Activated T-helper 9 cell treated with anti-CD3 and anti-CD28 coated beads, Interleukin-2, amount 50 U/mL, for 16 hours (primary cell): ENCODE results near the gene PSAP.

Experiments used
- DNase-seq: peaks from one replicate; pipeline ENCODE4 v3.0.0-alpha.2; 2020; ENCODE audit warnings: low read depth

PSAP gene

GRCh38 chr10:71807557-71808510 is 43.2 kb downstream of the PSAP start:
- no peak for DNase-seq

GRCh38 chr10:71806704-71807556 is 44.1 kb downstream of the PSAP start:
- no peak for DNase-seq

- no peak for DNase-seq
These were observed 45.0 kb downstream of the PSAP start for GRCh38 chr10:71805776-71806703.

GRCh38 chr10:71804077-71804476 is 47.0 kb downstream of the PSAP start:
- no peak for DNase-seq

- DNase-seq = no peak
These were observed 48.1 kb downstream of the PSAP start for GRCh38 chr10:71802715-71803488.

GRCh38 chr10:71802235-71802634 is 48.8 kb downstream of the PSAP start:
- no peak for DNase-seq

- DNase-seq = no peak
These were observed 49.7 kb downstream of the PSAP start for GRCh38 chr10:71801361-71801760.

- no peak for DNase-seq
These were observed 51.2 kb downstream of the PSAP start for GRCh38 chr10:71799608-71800453.

- no peak for DNase-seq
These were observed 51.9 kb downstream of the PSAP start for GRCh38 chr10:71799112-71799511.

GRCh38 chr10:71798308-71798624 is 52.8 kb downstream of the PSAP start:
- no peak for DNase-seq

- DNase-seq = no peak
These were observed 53.3 kb downstream of the PSAP start for GRCh38 chr10:71797533-71798307.

GRCh38 chr10:71796749-71797405 is 54.2 kb downstream of the PSAP start:
- DNase-seq = no peak

GRCh38 chr10:71795248-71795647 is 55.8 kb downstream of the PSAP start:
- no peak for DNase-seq

- no peak for DNase-seq
These were observed 60.2 kb downstream of the PSAP start for GRCh38 chr10:71790749-71791440.

GRCh38 chr10:71789871-71790270 is 61.2 kb downstream of the PSAP start:
- no peak for DNase-seq

GRCh38 chr10:71788954-71789353 is 62.1 kb downstream of the PSAP start:
- DNase-seq = no peak

GRCh38 chr10:71784679-71785272 is 66.3 kb downstream of the PSAP start:
- no peak for DNase-seq
